Calu3 (cell line): ENCODE results near the gene RAD9B. TPM values are rescaled to one million over a fixed set of nuclear protein-coding genes. Genes with fewer than 3 reads are reported as not detected.
"Not testable (repeated sequence)": the region's sequence is repeated elsewhere in the genome, so short reads cannot be mapped to it uniquely, and the experiment has no call there.

Source experiments
- BruUV-seq: library from RNA; stranded (reverse); fragments of 400-500 nt; replicated peaks from 2 replicates; lab custom pipeline; 2021; lab: Mats Ljungman, UMichigan
- CTCF ChIA-PET: fragments of 300-600 bp; sonication (Branson Sonifier 250); formaldehyde crosslinking; loops from one replicate; lab custom pipeline; 2022; ENCODE audit warnings: antibody characterized with exemption; lab: Charles Lee
- DNase-seq: peaks from one replicate; pipeline ENCODE4 v3.0.0; 2022
- H3K27ac Mint-ChIP-seq: one replicate; pipeline ENCODE4 v1.8.0; 2022; ENCODE audit warnings: mixed read lengths; ENCODE audit not compliant: unreplicated experiment
- H3K27me3 Mint-ChIP-seq: one replicate; pipeline ENCODE4 v1.8.0; 2022; ENCODE audit warnings: mixed read lengths; ENCODE audit not compliant: unreplicated experiment
- H3K36me3 Mint-ChIP-seq: one replicate; pipeline ENCODE4 v1.8.0; 2022; ENCODE audit warnings: mild to moderate bottlenecking, moderate library complexity, mixed read lengths; ENCODE audit not compliant: insufficient read depth, unreplicated experiment
- H3K4me1 Mint-ChIP-seq: one replicate; pipeline ENCODE4 v1.8.0; 2022; ENCODE audit warnings: mild to moderate bottlenecking, low read depth, mixed read lengths; ENCODE audit not compliant: unreplicated experiment
- H3K4me3 Mint-ChIP-seq: one replicate; pipeline ENCODE4 v1.8.0; 2022; ENCODE audit warnings: mild to moderate bottlenecking, low read depth, moderate library complexity, mixed read lengths; ENCODE audit not compliant: unreplicated experiment
- H3K9me3 Mint-ChIP-seq: one replicate; pipeline ENCODE4 v1.8.0; 2022; ENCODE audit warnings: low read depth, mixed read lengths; ENCODE audit not compliant: unreplicated experiment
- intact Hi-C: fragments of 100-400 bp; cut with micrococcal nuclease; formaldehyde crosslinking; loops from one replicate; pipeline ENCODE4 v1.10.0; 2022; ENCODE audit not compliant: unreplicated experiment
- total RNA-seq: library from RNA; stranded (reverse); gene quantifications from 2 replicates; pipeline ENCODE4 v1.2.3, GENCODE V29; 2022
- TF ChIP-seq, protein P1 (sequence below): fragments of 200-600 bp; IDR thresholded peaks from one replicate; pipeline ENCODE4 v1.8.0; 2022; ENCODE audit warnings: antibody characterized with exemption; ENCODE audit not compliant: unreplicated experiment

RAD9B gene
- total RNA-seq, 1 experiment from 2014 or later: 0.80 TPM

GRCh38 chr12:110465024-110465423 lies 37.1 kb upstream of the RAD9B start:
- no peaks in the 10 kb centered on the region for H3K9me3 Mint-ChIP-seq
- TF ChIP-seq, protein P1, sequence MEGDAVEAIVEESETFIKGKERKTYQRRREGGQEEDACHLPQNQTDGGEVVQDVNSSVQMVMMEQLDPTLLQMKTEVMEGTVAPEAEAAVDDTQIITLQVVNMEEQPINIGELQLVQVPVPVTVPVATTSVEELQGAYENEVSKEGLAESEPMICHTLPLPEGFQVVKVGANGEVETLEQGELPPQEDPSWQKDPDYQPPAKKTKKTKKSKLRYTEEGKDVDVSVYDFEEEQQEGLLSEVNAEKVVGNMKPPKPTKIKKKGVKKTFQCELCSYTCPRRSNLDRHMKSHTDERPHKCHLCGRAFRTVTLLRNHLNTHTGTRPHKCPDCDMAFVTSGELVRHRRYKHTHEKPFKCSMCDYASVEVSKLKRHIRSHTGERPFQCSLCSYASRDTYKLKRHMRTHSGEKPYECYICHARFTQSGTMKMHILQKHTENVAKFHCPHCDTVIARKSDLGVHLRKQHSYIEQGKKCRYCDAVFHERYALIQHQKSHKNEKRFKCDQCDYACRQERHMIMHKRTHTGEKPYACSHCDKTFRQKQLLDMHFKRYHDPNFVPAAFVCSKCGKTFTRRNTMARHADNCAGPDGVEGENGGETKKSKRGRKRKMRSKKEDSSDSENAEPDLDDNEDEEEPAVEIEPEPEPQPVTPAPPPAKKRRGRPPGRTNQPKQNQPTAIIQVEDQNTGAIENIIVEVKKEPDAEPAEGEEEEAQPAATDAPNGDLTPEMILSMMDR: no peak
- H3K36me3 Mint-ChIP-seq: peaks cover 37% of the 10 kb centered on the region
- H3K4me1 Mint-ChIP-seq: peaks cover 13% of the 10 kb centered on the region
- CTCF ChIA-PET: no interaction called here
- H3K27ac Mint-ChIP-seq: no peak overlapping the region
- no peaks in the 10 kb centered on the region for H3K27me3 Mint-ChIP-seq
- no peak for DNase-seq
- no peak overlapping the region for H3K4me3 Mint-ChIP-seq
- BruUV-seq: no TSS peak
- intact Hi-C loops: no loop called here

DNA sequence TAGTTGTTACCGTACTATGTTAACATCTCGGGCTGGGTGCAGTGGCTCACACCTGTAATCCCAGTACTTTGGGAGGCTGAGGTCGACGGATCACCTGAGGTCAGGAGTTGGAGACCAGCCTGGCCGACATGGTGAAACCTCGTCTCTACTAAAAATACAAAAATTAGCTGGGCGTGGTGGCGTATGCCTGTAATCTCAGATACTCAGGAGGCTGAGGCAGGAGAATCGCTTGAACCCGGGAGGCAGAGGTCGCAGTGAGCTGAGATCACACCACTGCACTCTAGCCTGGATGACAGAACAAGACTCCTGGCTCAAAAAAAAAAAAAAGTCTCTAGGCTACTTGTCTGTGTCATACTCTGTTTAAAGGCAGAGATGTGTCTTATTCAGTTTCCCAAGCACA lies 36.4 kb upstream of the RAD9B start:
- H3K27ac Mint-ChIP-seq, intact Hi-C loops, H3K4me3 Mint-ChIP-seq, DNase-seq, BruUV-seq, H3K27me3 Mint-ChIP-seq, H3K9me3 Mint-ChIP-seq: not testable (repeated sequence)
- Mint-ChIP-seq H3K4me1 (peaks cover 14% of the 10 kb centered on the region), H3K36me3 (peaks cover 43% of the 10 kb centered on the region)
- CTCF ChIA-PET: interaction anchor here (0.5 kb wide), 1 partner anchor 108 kb away, joined by 5 read pairs; no protein-coding TSS in a partner anchor

- BruUV-seq: no TSS peak
- H3K9me3 Mint-ChIP-seq: no peaks in the 10 kb centered on the region
- no peaks in the 10 kb centered on the region for H3K27me3 Mint-ChIP-seq
- H3K4me1 Mint-ChIP-seq: peaks cover 14% of the 10 kb centered on the region
- H3K36me3 Mint-ChIP-seq: peaks cover 43% of the 10 kb centered on the region
- H3K27ac Mint-ChIP-seq: peak overlapping the region; percentile 6
- no peak for DNase-seq
- intact Hi-C loops: no loop called here
- H3K4me3 Mint-ChIP-seq: peak overlapping the region; percentile 85
- TF ChIP-seq, protein P1: no peak
- CTCF ChIA-PET: interaction anchor here (0.6 to 0.7 kb wide), 2 partner anchors 932 to 1184 kb away, joined by 3 read pairs; no protein-coding TSS in a partner anchor
Measured at GRCh38 chr12:110466791-110467190, 35.3 kb upstream of the RAD9B start.

DNA sequence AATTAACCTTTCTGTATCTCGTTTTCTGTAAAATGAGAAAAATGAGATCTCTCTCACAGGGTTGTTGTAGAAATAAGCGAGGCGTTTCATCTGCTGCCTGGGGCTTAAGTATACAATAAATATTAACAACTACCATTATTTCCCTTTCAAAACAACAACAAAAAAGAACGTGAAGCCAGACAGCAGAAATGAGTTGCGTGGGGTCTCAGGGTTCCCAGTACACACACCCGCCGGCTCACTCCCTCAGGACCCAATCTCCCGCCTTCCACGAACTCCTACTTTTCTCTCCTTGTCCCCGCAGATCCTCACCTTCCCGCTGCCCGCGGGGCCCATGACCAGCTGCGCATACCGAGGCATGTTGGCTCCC lies 34.3 kb upstream of the RAD9B start:
- H3K36me3 Mint-ChIP-seq: peaks cover 43% of the 10 kb centered on the region
- no peaks in the 10 kb centered on the region for H3K9me3 Mint-ChIP-seq
- TF ChIP-seq, protein P1: no peak
- TSS peak; percentile 91 for BruUV-seq
- no peak for DNase-seq
- intact Hi-C loops: no loop called here
- H3K4me3 Mint-ChIP-seq: peak overlapping the region; percentile 85
- no peaks in the 10 kb centered on the region for H3K27me3 Mint-ChIP-seq
- H3K4me1 Mint-ChIP-seq: peaks cover 14% of the 10 kb centered on the region
- H3K27ac Mint-ChIP-seq: peak overlapping the region; percentile 87
- CTCF ChIA-PET: interaction anchor here (0.6 to 2.4 kb wide), 9 partner anchors 18 to 135 kb away, joined by 3 to 21 read pairs (median 6); partner anchors contain the start of genes ARPC3, RAD9B and VPS29
